HepG2 (cell line): ENCODE measurements around the gene PDZD4. TPM values are rescaled to one million over a fixed set of nuclear protein-coding genes. Genes with fewer than 3 reads are reported as not detected.

Experiments
- ATAC-seq: fragments of 200-7000 bp; cut with Tn5 transposase; 3 replicates; pipeline ENCODE4 v1.9.1; 2020; ENCODE audit warnings: mild to moderate bottlenecking, moderate library complexity
- BruUV-seq: library from RNA; stranded (reverse); fragments of 400-500 nt; replicated peaks from 2 replicates; lab custom pipeline; 2021; lab: Mats Ljungman, UMichigan
- CTCF ChIA-PET: fragments of 300-600 bp; formaldehyde crosslinking; extraction: SDS; loops from one replicate; lab custom pipeline; 2021; ENCODE audit warnings: low total read pairs, inconsistent platforms, low intra/inter-chr PET ratio; lab: Yijun Ruan, JAX
- POLR2A ChIA-PET: fragments of 350-600 bp; sonication (Branson Sonifier 250); formaldehyde crosslinking; loops from one replicate; lab custom pipeline; 2020; ENCODE audit warnings: antibody characterized with exemption, inconsistent platforms; lab: Yijun Ruan, JAX
- DNase-seq: peaks from one replicate; pipeline ENCODE4 v3.0.0-alpha.2; 2015; ENCODE audit warnings: low spot score
- FAIRE-seq: peaks from 3 replicates; lab custom pipeline; 2011; peaks lifted over from hg19 to GRCh38; lab: Jason Lieb, UNC
- H2AFZ ChIP-seq: one replicate; pipeline ENCODE4 v1.6.1; 2011; ENCODE audit warnings: low read length, inconsistent platforms
- H3K27ac ChIP-seq: fragments of 300-600 bp; 3 replicates; pipeline ENCODE4 v1.8.0; 2011; ENCODE audit warnings: mixed run types, mild to moderate bottlenecking, mixed read lengths, low read length, inconsistent platforms; ENCODE audit not compliant: insufficient read depth; ENCODE audit errors: extremely low read length
- H3K27me3 ChIP-seq, 2 experiments: fragments of 200-600 bp in 1 of 2; 2 replicates in 1 of 2; 3 replicates in 1 of 2; pipeline versions ENCODE4 v1.6.0 to v1.8.0; 2011; ENCODE audit warnings: low read length in 2 of 2, mild to moderate bottlenecking in 2 of 2, moderate library complexity in 2 of 2, inconsistent platforms in 1 of 2; ENCODE audit not compliant: insufficient read depth in 2 of 2, control insufficient read depth in 1 of 2
- H3K36me3 ChIP-seq, 2 experiments: fragments of 200-600 bp in 1 of 2; replicated peaks in 1 of 2; 2 replicates in 1 of 2; 3 replicates in 1 of 2; pipeline versions ENCODE4 v1.5.1 to v1.8.0; 2011; ENCODE audit warnings: low read length in 2 of 2, inconsistent platforms in 1 of 2; ENCODE audit not compliant: insufficient read depth in 2 of 2, control insufficient read depth in 1 of 2
- H3K4me1 ChIP-seq: 2 replicates; pipeline ENCODE4 v1.5.1; 2012; ENCODE audit warnings: low read length, inconsistent platforms; ENCODE audit not compliant: insufficient read depth
- H3K4me2 ChIP-seq: 2 replicates; pipeline ENCODE4 v1.6.0; 2011; ENCODE audit warnings: low read depth, low read length, inconsistent platforms
- H3K4me3 ChIP-seq, 3 experiments: fragments of 200-600 bp in 1 of 3; sonication (generic), shearing (Covaris generic) in 1 of 3; replicated peaks in 1 of 3; 2 replicates each; pipeline ENCODE4 v1.5.1; 2011 to 2016; ENCODE audit warnings: low read length in 3 of 3, inconsistent platforms in 2 of 3, low read depth in 2 of 3, mild to moderate bottlenecking in 2 of 3, control low read depth in 1 of 3, mixed read lengths in 1 of 3; ENCODE audit not compliant: insufficient read depth in 1 of 3
- H3K79me2 ChIP-seq: one replicate; pipeline ENCODE4 v1.6.1; 2011; ENCODE audit warnings: low read length, inconsistent platforms; ENCODE audit not compliant: insufficient read depth
- H3K9ac ChIP-seq: 2 replicates; pipeline ENCODE4 v1.6.0; 2011; ENCODE audit warnings: mild to moderate bottlenecking, low read depth, low read length, inconsistent platforms; ENCODE audit not compliant: insufficient read depth
- H3K9me3 ChIP-seq: 2 replicates; pipeline ENCODE4 v1.5.1; 2012; ENCODE audit warnings: mild to moderate bottlenecking, low read length
- H4K20me1 ChIP-seq: 2 replicates; pipeline ENCODE4 v1.6.0; 2011; ENCODE audit warnings: inconsistent platforms, mild to moderate bottlenecking, low read length, moderate library complexity; ENCODE audit not compliant: insufficient read depth
- CTCF ChIP-seq: sonication (generic); formaldehyde crosslinking; IDR thresholded peaks from 2 replicates; pipeline ENCODE4 v1.5.0; 2020; ENCODE audit warnings: mild to moderate bottlenecking, missing genetic modification reagents, moderate library complexity
- ONECUT2 ChIP-seq: sonication (generic); formaldehyde crosslinking; IDR thresholded peaks from 2 replicates; pipeline ENCODE4 v1.4.0; 2020; ENCODE audit warnings: missing genetic modification reagents
- ZBTB14 ChIP-seq: sonication (generic); formaldehyde crosslinking; IDR thresholded peaks from 2 replicates; pipeline ENCODE4 v1.4.0; 2020; ENCODE audit warnings: missing genetic modification reagents
- ZSCAN22 ChIP-seq: sonication (generic); formaldehyde crosslinking; IDR thresholded peaks from 2 replicates; pipeline ENCODE4 v1.4.0; 2020; ENCODE audit warnings: mild to moderate bottlenecking, missing genetic modification reagents
- WGBS: methylation state at CpG from one replicate; pipeline ENCODE4 v1.1.6; 2017; ENCODE audit warnings: low lambda C conversion rate; 5-methylcytosine and 5-hydroxymethylcytosine counted together
- in situ Hi-C: cut with HindIII; loops from 2 replicates; pipeline ENCODE4 v1.10.0; 2017; ENCODE audit warnings: low pct_unique_long_range_greater_than_20kb; ENCODE audit not compliant: extremely low pct_ligation_motif_present
- intact Hi-C: fragments of 100-400 bp; cut with micrococcal nuclease; formaldehyde crosslinking; loops from one replicate; pipeline ENCODE4 v1.10.0; 2022; ENCODE audit not compliant: unreplicated experiment
- polyA plus RNA-seq, 8 experiments: library from polyadenylated mRNA; depleted of rRNA in 3 of 8; stranded (reverse) in 7 of 8; unstranded in 1 of 8; fragments of >200 nt; fragmentation: Illumina TruSeq in 4 of 8; extraction: Trizol in 4 of 8; gene quantifications; 2 replicates each; pipeline versions ENCODE4 v1.2.1 to v1.2.3, GENCODE V29; 2011 to 2016; ENCODE audit warnings: low read depth in 4 of 8, missing spikeins in 1 of 8, mixed read lengths in 1 of 8; ENCODE audit not compliant: insufficient read depth in 1 of 8
- total RNA-seq, 5 experiments: library from RNA; depleted of rRNA; stranded (reverse); fragments of >200 nt; fragmentation: Illumina TruSeq; extraction: Trizol; gene quantifications; 2 replicates each; pipeline ENCODE4 v1.2.3, GENCODE V29; 2016; ENCODE audit warnings: low read depth in 1 of 5
- TF ChIP-seq, protein P1 (sequence below): sonication (generic); formaldehyde crosslinking; IDR thresholded peaks from 2 replicates; pipeline ENCODE4 v1.4.0; 2020; ENCODE audit warnings: low read depth, mild to moderate bottlenecking, missing genetic modification reagents

Gene PDZD4
- total and polyA plus RNA-seq, 2 of the 13 experiments (the other 11 are each of a cell fraction or from before 2014, with no cell fraction given), result not detected

- TF ChIP-seq, protein P1, sequence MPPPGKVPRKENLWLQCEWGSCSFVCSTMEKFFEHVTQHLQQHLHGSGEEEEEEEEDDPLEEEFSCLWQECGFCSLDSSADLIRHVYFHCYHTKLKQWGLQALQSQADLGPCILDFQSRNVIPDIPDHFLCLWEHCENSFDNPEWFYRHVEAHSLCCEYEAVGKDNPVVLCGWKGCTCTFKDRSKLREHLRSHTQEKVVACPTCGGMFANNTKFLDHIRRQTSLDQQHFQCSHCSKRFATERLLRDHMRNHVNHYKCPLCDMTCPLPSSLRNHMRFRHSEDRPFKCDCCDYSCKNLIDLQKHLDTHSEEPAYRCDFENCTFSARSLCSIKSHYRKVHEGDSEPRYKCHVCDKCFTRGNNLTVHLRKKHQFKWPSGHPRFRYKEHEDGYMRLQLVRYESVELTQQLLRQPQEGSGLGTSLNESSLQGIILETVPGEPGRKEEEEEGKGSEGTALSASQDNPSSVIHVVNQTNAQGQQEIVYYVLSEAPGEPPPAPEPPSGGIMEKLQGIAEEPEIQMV (CRISPR knock-in tag), result no peak
These were observed 27.1 kb upstream of the PDZD4 start (continued) for GRCh38 chrX:153857348-153857903.

GRCh38 chrX:153854702-153855101 lies 24.4 kb upstream of the PDZD4 start:
- Histone ChIP-seq H3K4me1 (no peaks in the 10 kb centered on the region), H3K9ac (no peak overlapping the region), H3K9me3 (no peaks in the 10 kb centered on the region), H2AFZ (no peak overlapping the region), H4K20me1 (no peaks in the 10 kb centered on the region), H3K79me2 (no peaks in the 10 kb centered on the region), H3K27me3 (peaks cover 0 to 1% of the 10 kb centered on the region in 2 experiments; a peak in 2 of 5 replicates), H3K27ac (no peak overlapping the region), H3K4me3 (no peak overlapping the region), H3K4me2 (no peak overlapping the region), H3K36me3 (no peaks in the 10 kb centered on the region)
- BruUV-seq, result no TSS peak
- CTCF ChIA-PET, result no interaction called here
- ATAC-seq (0 out of 3 replicates have a peak, but pooled peaks have one; percentile 35), DNase-seq (peak; percentile 9), FAIRE-seq (peak; percentile 75)
- in situ Hi-C loops, result no loop called here
- no peak for TF ChIP-seq ONECUT2 (CRISPR knock-in tag)
- peak; percentile 22; the same call in 1 of the 2 replicates for TF ChIP-seq CTCF
- TF ChIP-seq ZBTB14 (CRISPR knock-in tag), result no peak
- no peak for TF ChIP-seq ZSCAN22 (CRISPR knock-in tag)
- no CpG with 5 or more reads among the region's 9 CpGs for WGBS
- intact Hi-C loops, result no loop called here
- POLR2A ChIA-PET, result no interaction called here
